ENCODE measurements around the gene PTGFRN.

- TF ChIP-seq CTCF (IDR thresholded peaks at IDR 0.05) (no peak), POLR2A (IDR thresholded peaks at IDR 0.05) (no peak)
Observed at GRCh38 chr1:116887212-116887611, 22.5 kb upstream of the PTGFRN start.

Data from esophagus squamous epithelium (tissue), 4 donors.